ENCODE measurements around the gene HCRTR2.

DNA sequence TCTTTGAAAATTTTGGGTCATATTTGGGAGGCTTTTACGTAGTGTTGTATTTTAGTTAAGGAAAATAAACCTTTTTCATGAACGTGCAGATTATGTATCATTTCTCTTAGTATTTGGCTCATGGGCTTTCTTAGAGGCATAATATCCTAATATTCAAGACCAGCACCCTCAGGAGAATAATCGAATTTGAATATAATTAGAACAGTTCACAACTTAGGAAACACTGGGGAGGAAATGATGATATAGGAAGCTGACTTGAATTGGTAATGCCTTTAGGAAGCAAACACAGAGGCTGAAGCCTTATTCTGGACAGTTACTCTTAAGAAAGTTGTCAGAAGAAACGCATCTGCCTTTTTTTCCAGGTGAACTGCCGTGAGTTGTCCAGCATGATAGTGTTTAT, 152.9 kb downstream of the HCRTR2 start, which contains the start of gene GFRAL:
- TF ChIP-seq CTCF (IDR thresholded peaks at IDR 0.05) (no peak), POLR2A (IDR thresholded peaks at IDR 0.05) (no peak)
